H9 (cell line): ENCODE results near the gene ZCCHC7. TPM values are rescaled to one million over a fixed set of nuclear protein-coding genes. Genes with fewer than 3 reads are reported as not detected.

Experiments
- DNase-seq: peaks from one replicate; pipeline ENCODE4 v3.0.0-alpha.2; 2017
- H2AFZ ChIP-seq: one replicate; pipeline ENCODE4 v1.6.1; 2013; ENCODE audit warnings: mild to moderate bottlenecking, low read length, control low read depth, moderate library complexity
- H2AK5ac ChIP-seq: 2 replicates; pipeline ENCODE4 v1.6.1; 2013; ENCODE audit warnings: low read length, control low read depth, mixed read lengths; ENCODE audit not compliant: insufficient read length
- H2BK120ac ChIP-seq: one replicate; pipeline ENCODE4 v1.6.1; 2013; ENCODE audit warnings: low read depth, mild to moderate bottlenecking, low read length, control low read depth, inconsistent platforms; ENCODE audit not compliant: poor library complexity, severe bottlenecking
- H2BK12ac ChIP-seq: 2 replicates; pipeline ENCODE4 v1.6.1; 2013; ENCODE audit warnings: low read length, control low read depth, mixed read lengths, low read depth; ENCODE audit not compliant: insufficient read length
- H2BK15ac ChIP-seq: 2 replicates; pipeline ENCODE4 v1.6.1; 2013; ENCODE audit warnings: low read depth, low read length, control low read depth
- H2BK20ac ChIP-seq: one replicate; pipeline ENCODE4 v1.6.1; 2013; ENCODE audit warnings: low read depth, mild to moderate bottlenecking, low read length, control low read depth, inconsistent platforms; ENCODE audit not compliant: poor library complexity, severe bottlenecking
- H2BK5ac ChIP-seq: 2 replicates; pipeline ENCODE4 v1.6.1; 2013; ENCODE audit warnings: low read length, control low read depth, mixed read lengths; ENCODE audit not compliant: insufficient read length
- H3K14ac ChIP-seq: 2 replicates; pipeline ENCODE4 v1.6.1; 2013; ENCODE audit warnings: low read length, control low read depth; ENCODE audit not compliant: insufficient read depth
- H3K18ac ChIP-seq: 2 replicates; pipeline ENCODE4 v1.6.1; 2013; ENCODE audit warnings: low read depth, mild to moderate bottlenecking, mixed read lengths, low read length, control low read depth; ENCODE audit not compliant: insufficient read length
- H3K23ac ChIP-seq: 2 replicates; pipeline ENCODE4 v1.6.1; 2013; ENCODE audit warnings: low read length, control low read depth, mixed read lengths, low read depth; ENCODE audit not compliant: insufficient read length
- H3K23me2 ChIP-seq: 2 replicates; pipeline ENCODE4 v1.6.1; 2013; ENCODE audit warnings: low read depth, mild to moderate bottlenecking, mixed read lengths, low read length, control low read depth; ENCODE audit not compliant: insufficient read length, poor library complexity, severe bottlenecking
- H3K27ac ChIP-seq: 2 replicates; pipeline ENCODE4 v1.5.1; 2013; ENCODE audit warnings: low read length, control low read depth, mixed read lengths, low read depth; ENCODE audit not compliant: insufficient read length
- H3K27me3 ChIP-seq: 2 replicates; pipeline ENCODE4 v1.6.1; 2013; ENCODE audit warnings: low read length, control low read depth, inconsistent platforms; ENCODE audit not compliant: insufficient read depth
- H3K4ac ChIP-seq: 2 replicates; pipeline ENCODE4 v1.6.1; 2013; ENCODE audit warnings: low read depth, mild to moderate bottlenecking, control low read depth, inconsistent platforms, low read length, moderate library complexity
- H3K4me1 ChIP-seq: 2 replicates; pipeline ENCODE4 v1.6.1; 2013; ENCODE audit warnings: low read length, control low read depth, inconsistent platforms; ENCODE audit not compliant: insufficient read depth
- H3K4me2 ChIP-seq: 2 replicates; pipeline ENCODE4 v1.6.1; 2013; ENCODE audit warnings: low read length, control low read depth, mixed read lengths; ENCODE audit not compliant: insufficient read length, insufficient read depth
- H3K56ac ChIP-seq: 2 replicates; pipeline ENCODE4 v1.6.1; 2013; ENCODE audit warnings: low read depth, mild to moderate bottlenecking, mixed read lengths, low read length, control low read depth; ENCODE audit not compliant: insufficient read length
- H3K79me1 ChIP-seq: 2 replicates; pipeline ENCODE4 v1.6.1; 2013; ENCODE audit warnings: low read depth, mild to moderate bottlenecking, moderate library complexity, low read length, control low read depth, inconsistent platforms; ENCODE audit not compliant: insufficient read depth, poor library complexity, severe bottlenecking
- H3K79me2 ChIP-seq: 2 replicates; pipeline ENCODE4 v1.6.1; 2013; ENCODE audit warnings: low read length, control low read depth, inconsistent platforms; ENCODE audit not compliant: insufficient read depth
- H3K9ac ChIP-seq: 2 replicates; pipeline ENCODE4 v1.6.1; 2013; ENCODE audit warnings: low read length, control low read depth, mixed read lengths; ENCODE audit not compliant: insufficient read length; ENCODE audit errors: extremely low read depth
- H3K9me3 ChIP-seq: one replicate; pipeline ENCODE4 v1.6.1; 2013; ENCODE audit warnings: low read depth, low read length, inconsistent platforms; ENCODE audit not compliant: control insufficient read depth
- H3T11ph ChIP-seq: one replicate; pipeline ENCODE4 v1.6.1; 2013; ENCODE audit warnings: mild to moderate bottlenecking, low read length, control low read depth, inconsistent platforms
- H4K20me1 ChIP-seq: one replicate; pipeline ENCODE4 v1.6.1; 2013; ENCODE audit not compliant: control insufficient read depth, insufficient read length, insufficient read depth
- H4K5ac ChIP-seq: 2 replicates; pipeline ENCODE4 v1.6.1; 2013; ENCODE audit warnings: low read depth, mild to moderate bottlenecking, mixed read lengths, low read length, control low read depth; ENCODE audit not compliant: insufficient read length
- H4K8ac ChIP-seq: replicated peaks from 2 replicates; pipeline ENCODE4 v1.6.1; 2013; ENCODE audit warnings: low read length, control low read depth, mixed read lengths, low read depth; ENCODE audit not compliant: insufficient read length
- H4K91ac ChIP-seq: 2 replicates; pipeline ENCODE4 v1.6.1; 2013; ENCODE audit warnings: low read depth, mild to moderate bottlenecking, moderate library complexity, mixed read lengths, low read length, control low read depth; ENCODE audit not compliant: insufficient read length
- H3K27ac Mint-ChIP-seq, 3 experiments: 2 replicates in 2 of 3; 3 replicates in 1 of 3; pipeline ENCODE4 v1.8.0; 2020 to 2021; ENCODE audit warnings: mixed read lengths in 3 of 3, mild to moderate bottlenecking in 1 of 3, moderate library complexity in 1 of 3
- H3K27me3 Mint-ChIP-seq: 2 replicates; pipeline ENCODE4 v1.8.0; 2021; ENCODE audit warnings: low read depth, mild to moderate bottlenecking, moderate library complexity, mixed read lengths
- H3K36me3 Mint-ChIP-seq, 3 experiments: 2 replicates in 2 of 3; 3 replicates in 1 of 3; pipeline ENCODE4 v1.8.0; 2020 to 2021; ENCODE audit warnings: low read depth in 3 of 3, mixed read lengths in 3 of 3; ENCODE audit not compliant: insufficient read depth in 1 of 3
- H3K4me1 Mint-ChIP-seq, 2 experiments: 2 replicates each; pipeline ENCODE4 v1.8.0; 2020; ENCODE audit warnings: mixed read lengths in 2 of 2
- H3K4me3 Mint-ChIP-seq, 2 experiments: 2 replicates in 1 of 2; 3 replicates in 1 of 2; pipeline ENCODE4 v1.8.0; 2020 to 2021; ENCODE audit warnings: mild to moderate bottlenecking in 2 of 2, mixed read lengths in 2 of 2, moderate library complexity in 1 of 2
- H3K9me3 Mint-ChIP-seq, 2 experiments: 2 replicates in 1 of 2; 3 replicates in 1 of 2; pipeline ENCODE4 v1.8.0; 2020; ENCODE audit warnings: mild to moderate bottlenecking in 2 of 2, mixed read lengths in 2 of 2, moderate library complexity in 1 of 2
- total RNA-seq: library from RNA; stranded (reverse); gene quantifications from 2 replicates; pipeline ENCODE4 v1.2.1, GENCODE V29; 2021
- TF ChIP-seq, protein P1 (sequence below): fragments of 200-600 bp; sonication (generic); conservative IDR thresholded peaks from 3 replicates; pipeline ENCODE4 v1.8.0; 2021; ENCODE audit warnings: antibody characterized with exemption, mild to moderate bottlenecking

ZCCHC7 gene
- total RNA-seq, 1 experiment from 2014 or later = 20.3 TPM

DNA sequence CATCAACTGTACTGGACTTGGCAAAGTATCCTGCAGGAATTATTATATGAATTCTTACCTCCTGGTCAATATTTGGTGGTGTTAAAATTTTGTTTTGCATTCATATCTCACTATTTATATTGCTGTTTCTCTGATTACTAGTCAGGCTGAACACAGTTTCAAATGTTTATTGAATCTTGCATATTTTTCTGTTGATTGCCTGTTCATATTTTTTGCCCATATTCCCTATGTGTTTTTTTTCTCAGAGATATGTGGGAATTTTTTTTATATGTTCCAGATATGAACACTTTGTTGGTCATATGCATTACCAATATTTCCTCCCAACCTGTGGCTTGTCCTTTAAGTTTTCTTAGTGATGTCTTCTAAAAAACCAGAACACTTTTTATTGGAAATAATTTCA, 153.2 kb downstream of the ZCCHC7 start:
- H4K5ac ChIP-seq = no peak overlapping the region
- H3K9ac ChIP-seq = no peak overlapping the region
- TF ChIP-seq, protein P1, sequence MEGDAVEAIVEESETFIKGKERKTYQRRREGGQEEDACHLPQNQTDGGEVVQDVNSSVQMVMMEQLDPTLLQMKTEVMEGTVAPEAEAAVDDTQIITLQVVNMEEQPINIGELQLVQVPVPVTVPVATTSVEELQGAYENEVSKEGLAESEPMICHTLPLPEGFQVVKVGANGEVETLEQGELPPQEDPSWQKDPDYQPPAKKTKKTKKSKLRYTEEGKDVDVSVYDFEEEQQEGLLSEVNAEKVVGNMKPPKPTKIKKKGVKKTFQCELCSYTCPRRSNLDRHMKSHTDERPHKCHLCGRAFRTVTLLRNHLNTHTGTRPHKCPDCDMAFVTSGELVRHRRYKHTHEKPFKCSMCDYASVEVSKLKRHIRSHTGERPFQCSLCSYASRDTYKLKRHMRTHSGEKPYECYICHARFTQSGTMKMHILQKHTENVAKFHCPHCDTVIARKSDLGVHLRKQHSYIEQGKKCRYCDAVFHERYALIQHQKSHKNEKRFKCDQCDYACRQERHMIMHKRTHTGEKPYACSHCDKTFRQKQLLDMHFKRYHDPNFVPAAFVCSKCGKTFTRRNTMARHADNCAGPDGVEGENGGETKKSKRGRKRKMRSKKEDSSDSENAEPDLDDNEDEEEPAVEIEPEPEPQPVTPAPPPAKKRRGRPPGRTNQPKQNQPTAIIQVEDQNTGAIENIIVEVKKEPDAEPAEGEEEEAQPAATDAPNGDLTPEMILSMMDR = no peak
- no peaks in the 10 kb centered on the region for H3K4me1 Mint-ChIP-seq
- peaks cover 0 to 6% (median 3%) of the 10 kb centered on the region in 3 experiments; a peak in 3 of 7 replicates for H3K36me3 Mint-ChIP-seq
- H3K27ac Mint-ChIP-seq = no peak overlapping the region
- no peaks in the 10 kb centered on the region for H3K27me3 Mint-ChIP-seq
- H3K9me3 ChIP-seq = no peaks in the 10 kb centered on the region
- no peak overlapping the region for H2AK5ac ChIP-seq
- H3K79me1 ChIP-seq = no peaks in the 10 kb centered on the region
- H3K9me3 Mint-ChIP-seq = peaks cover 0 to 2% of the 10 kb centered on the region in 2 experiments; a peak in 1 of 5 replicates
- no peak overlapping the region for H3K4me2 ChIP-seq
- no peak overlapping the region for H3K4me3 Mint-ChIP-seq
- no peak for DNase-seq
- no peak overlapping the region for H3K4ac ChIP-seq
- no peak overlapping the region for H3K27ac ChIP-seq
- no peak overlapping the region for H2BK12ac ChIP-seq
- no peak overlapping the region for H3K18ac ChIP-seq
- H3K79me2 ChIP-seq = no peaks in the 10 kb centered on the region
- no peak overlapping the region for H4K8ac ChIP-seq
- H4K20me1 ChIP-seq = no peaks in the 10 kb centered on the region
- H4K91ac ChIP-seq = no peak overlapping the region
- H3K27me3 ChIP-seq = no peaks in the 10 kb centered on the region
- no peak overlapping the region for H3K56ac ChIP-seq
- H2BK5ac ChIP-seq = no peak overlapping the region
- H2BK20ac ChIP-seq = no peak overlapping the region
- no peak overlapping the region for H2BK15ac ChIP-seq
- H3T11ph ChIP-seq = no peak overlapping the region
- no peak overlapping the region for H2AFZ ChIP-seq
- no peak overlapping the region for H2BK120ac ChIP-seq
- no peak overlapping the region for H3K14ac ChIP-seq
- H3K23me2 ChIP-seq = no peaks in the 10 kb centered on the region
- no peak overlapping the region for H3K23ac ChIP-seq
- no peaks in the 10 kb centered on the region for H3K4me1 ChIP-seq
